Measurements from ENCODE around the gene C19orf85. TPM values are rescaled to one million over a fixed set of nuclear protein-coding genes. Genes with fewer than 3 reads are reported as not detected.

Gene C19orf85
- total RNA-seq, 4 donors from 2014 or later = not detected

- Histone ChIP-seq H3K36me3 (no peaks in the 10 kb centered on the region), H3K27ac (peak overlapping the region in 1 of 4 donors; percentile 66), H3K9me3 (no peaks in the 10 kb centered on the region), H3K27me3 (peaks cover 0 to 70% of the 10 kb centered on the region in 2 donors), H3K4me3 (no peak overlapping the region), H3K4me1 (peaks cover 0 to 38% (median 15%) of the 10 kb centered on the region in 4 donors)
- no peak for TF ChIP-seq POLR2A (IDR thresholded peaks at IDR 0.05)
- TF ChIP-seq CTCF (IDR thresholded peaks at IDR 0.05) = no peak
- no peak for TF ChIP-seq EP300 (IDR thresholded peaks at IDR 0.05)
- DNase-seq (ENCODE audit: low spot score in 2 of 2) = no peak
- 31 to 35% methylated on average over 18 of the region's 18 CpGs for WGBS, 2 donors
Measured at GRCh38 chr19:55443824-55444480, 20.6 kb downstream of the C19orf85 start.

- WGBS, 2 donors = 2% methylated on average over 43 of the region's 43 CpGs
- peaks cover 0 to 77% of the 10 kb centered on the region in 2 donors for H3K27me3 ChIP-seq
- no peaks in the 10 kb centered on the region for H3K9me3 ChIP-seq
- peak within 1 kb of the TSS in 1 of 4 donors; percentile 32 for H3K4me3 ChIP-seq
- peak within 1 kb of the TSS in 1 of 4 donors; percentile 66 for H3K27ac ChIP-seq
- H3K36me3 ChIP-seq = no peaks in the 10 kb centered on the region
- DNase-seq (ENCODE audit: low spot score in 2 of 2) = no peak
- H3K4me1 ChIP-seq = peaks cover 0 to 38% (median 15%) of the 10 kb centered on the region in 4 donors
- no peak for TF ChIP-seq EP300 (IDR thresholded peaks at IDR 0.05)
- no peak for TF ChIP-seq CTCF (IDR thresholded peaks at IDR 0.05)
- TF ChIP-seq POLR2A (IDR thresholded peaks at IDR 0.05) = no peak
Measured at GRCh38 chr19:55443045-55443823, 21.3 kb downstream of the C19orf85 start, which contains the start of gene SHISA7. SHISA7 (minus strand) TSS chr19:55443300; CDS start chr19:55442863, 437 bp downstream.

GRCh38 chr19:55442372-55442961, 22.1 kb downstream of the C19orf85 start:
- 0 to 5% methylated on average over 8 to 38 of the region's 72 CpGs for WGBS, 2 donors
- no peak for TF ChIP-seq EP300 (IDR thresholded peaks at IDR 0.05)
- no peak for TF ChIP-seq CTCF (IDR thresholded peaks at IDR 0.05)
- TF ChIP-seq POLR2A (IDR thresholded peaks at IDR 0.05) = no peak
- DNase-seq (ENCODE audit: low spot score in 2 of 2) = no peak
- H3K4me3 ChIP-seq = peak overlapping the region in 1 of 4 donors; percentile 32
- H3K27ac ChIP-seq = peak overlapping the region in 1 of 4 donors; percentile 66
- no peaks in the 10 kb centered on the region for H3K9me3 ChIP-seq
- peaks cover 0 to 84% of the 10 kb centered on the region in 2 donors for H3K27me3 ChIP-seq
- peaks cover 0 to 40% (median 15%) of the 10 kb centered on the region in 4 donors for H3K4me1 ChIP-seq
- no peaks in the 10 kb centered on the region for H3K36me3 ChIP-seq

GRCh38 chr19:55441692-55442321, 22.7 kb downstream of the C19orf85 start:
- H3K27me3 ChIP-seq = peaks cover 0 to 91% of the 10 kb centered on the region in 2 donors
- H3K27ac ChIP-seq = peak overlapping the region in 1 of 4 donors; percentile 26
- 2% methylated on average over 27 to 28 of the region's 39 CpGs for WGBS, 2 donors
- no peak for DNase-seq (ENCODE audit: low spot score in 2 of 2)
- peak overlapping the region in 1 of 4 donors; percentile 17 for H3K4me3 ChIP-seq
- no peaks in the 10 kb centered on the region for H3K36me3 ChIP-seq
- H3K4me1 ChIP-seq = peaks cover 0 to 44% (median 15%) of the 10 kb centered on the region in 4 donors
- H3K9me3 ChIP-seq = no peaks in the 10 kb centered on the region
- no peak for TF ChIP-seq EP300 (IDR thresholded peaks at IDR 0.05)
- TF ChIP-seq POLR2A (IDR thresholded peaks at IDR 0.05) = no peak
- TF ChIP-seq CTCF (IDR thresholded peaks at IDR 0.05) = no peak

All from tibial nerve (tissue), 4 donors.